ENCODE data around the gene FBXO5.

Gene FBXO5

GRCh38 chr6:152980656-152981055, 2.2 kb downstream of the FBXO5 start:
- peaks cover 46% of the 10 kb centered on the region for H3K36me3 ChIP-seq (replicated peaks; ENCODE audit: low read depth, low read length)
- no peak for TF ChIP-seq EZH2phosphoT487 (IDR thresholded peaks at IDR 0.05; ENCODE audit: low read depth)
- TF ChIP-seq CTCF (IDR thresholded peaks at IDR 0.05; ENCODE audit: low read depth, low read length), result no peak
- peaks cover 62% of the 10 kb centered on the region for H4K20me1 ChIP-seq (ENCODE audit: insufficient read depth, low read length)
- no peaks in the 10 kb centered on the region for H3K9me3 ChIP-seq (ENCODE audit: insufficient read depth, low read length)
- H3K27me3 ChIP-seq (ENCODE audit: low read depth, low read length), result no peaks in the 10 kb centered on the region
- H2AFZ ChIP-seq (ENCODE audit: low read depth, low read length), result no peak overlapping the region
- peaks cover 92% of the 10 kb centered on the region for H3K79me2 ChIP-seq (ENCODE audit: low read length)
- H3K27ac ChIP-seq (ENCODE audit: low read length), result no peak overlapping the region
- peak overlapping the region; percentile 87 for H3K4me2 ChIP-seq (ENCODE audit: low read length)
- H3K4me1 ChIP-seq (ENCODE audit: low read length), result peaks cover 21% of the 10 kb centered on the region
- H3K4me3 ChIP-seq (ENCODE audit: low read length), result peak overlapping the region; percentile 99
- H3K9ac ChIP-seq (ENCODE audit: low read length), result peak overlapping the region; percentile 89

DNA sequence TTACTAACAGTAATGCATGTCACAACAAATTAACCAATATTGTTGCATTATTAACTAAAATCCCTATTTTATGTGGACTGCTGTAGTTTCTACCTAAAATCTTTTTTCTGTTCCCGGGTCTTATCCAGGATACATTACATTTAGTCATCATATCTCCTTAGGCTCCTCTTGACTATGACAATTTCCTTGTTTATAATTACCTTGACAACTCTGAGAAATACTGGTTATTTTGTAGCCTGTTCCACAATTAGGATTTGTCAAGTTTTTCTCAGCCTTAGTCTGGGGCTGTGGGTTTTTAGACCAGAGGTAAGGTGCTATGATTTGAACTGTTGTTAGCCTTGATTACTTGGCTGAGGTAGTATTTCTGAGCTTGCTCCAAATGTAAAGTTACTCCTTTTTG, 3.7 kb downstream of the FBXO5 start:
- Histone ChIP-seq H3K9me3 (ENCODE audit: insufficient read depth, low read length) (no peaks in the 10 kb centered on the region; the same call in 1 of the 2 replicates), H2AFZ (ENCODE audit: low read depth, low read length) (no peak overlapping the region), H3K4me1 (ENCODE audit: low read length) (peaks cover 14% of the 10 kb centered on the region; the same call in 1 of the 2 replicates), H3K79me2 (ENCODE audit: low read length) (peaks cover 92% of the 10 kb centered on the region), H3K36me3 (replicated peaks; ENCODE audit: low read depth, low read length) (peaks cover 57% of the 10 kb centered on the region), H4K20me1 (ENCODE audit: insufficient read depth, low read length) (peaks cover 65% of the 10 kb centered on the region), H3K9ac (ENCODE audit: low read length) (no peak overlapping the region), H3K4me2 (ENCODE audit: low read length) (no peak overlapping the region), H3K27ac (ENCODE audit: low read length) (no peak overlapping the region), H3K27me3 (ENCODE audit: low read depth, low read length) (no peaks in the 10 kb centered on the region), H3K4me3 (ENCODE audit: low read length) (no peak overlapping the region)
- no peak for TF ChIP-seq EZH2phosphoT487 (IDR thresholded peaks at IDR 0.05; ENCODE audit: low read depth)
- no peak for TF ChIP-seq CTCF (IDR thresholded peaks at IDR 0.05; ENCODE audit: low read depth, low read length)

DNA sequence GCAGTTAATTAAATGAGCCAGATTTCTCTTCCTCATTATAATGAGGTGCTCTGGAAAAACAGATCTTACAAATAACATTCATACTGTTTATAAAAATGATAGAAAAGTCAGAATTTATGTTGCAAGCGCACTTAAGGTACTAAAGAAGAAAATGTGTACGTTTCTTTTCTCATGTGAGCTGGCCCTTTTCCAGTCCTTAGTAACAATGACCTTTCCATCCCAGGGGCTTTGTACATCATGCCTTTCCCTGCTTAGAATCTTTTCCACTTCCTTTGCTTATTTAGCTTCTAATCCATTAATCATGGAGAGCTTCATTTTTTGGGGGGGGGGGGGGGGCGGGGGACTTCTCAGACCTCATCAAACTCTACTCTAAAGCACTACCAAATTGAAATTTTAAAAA, 4.8 kb downstream of the FBXO5 start:
- Histone ChIP-seq H3K9ac (ENCODE audit: low read length) (no peak overlapping the region), H3K4me2 (ENCODE audit: low read length) (no peak overlapping the region), H3K27me3 (ENCODE audit: low read depth, low read length) (no peaks in the 10 kb centered on the region), H3K27ac (ENCODE audit: low read length) (no peak overlapping the region), H2AFZ (ENCODE audit: low read depth, low read length) (no peak overlapping the region), H3K36me3 (replicated peaks; ENCODE audit: low read depth, low read length) (peaks cover 67% of the 10 kb centered on the region), H3K79me2 (ENCODE audit: low read length) (peaks cover 97% of the 10 kb centered on the region), H3K9me3 (ENCODE audit: insufficient read depth, low read length) (no peaks in the 10 kb centered on the region; the same call in 1 of the 2 replicates), H3K4me1 (ENCODE audit: low read length) (peaks cover 14% of the 10 kb centered on the region; the same call in 1 of the 2 replicates), H4K20me1 (ENCODE audit: insufficient read depth, low read length) (peaks cover 74% of the 10 kb centered on the region), H3K4me3 (ENCODE audit: low read length) (no peak overlapping the region)
- no peak for TF ChIP-seq CTCF (IDR thresholded peaks at IDR 0.05; ENCODE audit: low read depth, low read length)
- TF ChIP-seq EZH2phosphoT487 (IDR thresholded peaks at IDR 0.05; ENCODE audit: low read depth), result no peak

DNA sequence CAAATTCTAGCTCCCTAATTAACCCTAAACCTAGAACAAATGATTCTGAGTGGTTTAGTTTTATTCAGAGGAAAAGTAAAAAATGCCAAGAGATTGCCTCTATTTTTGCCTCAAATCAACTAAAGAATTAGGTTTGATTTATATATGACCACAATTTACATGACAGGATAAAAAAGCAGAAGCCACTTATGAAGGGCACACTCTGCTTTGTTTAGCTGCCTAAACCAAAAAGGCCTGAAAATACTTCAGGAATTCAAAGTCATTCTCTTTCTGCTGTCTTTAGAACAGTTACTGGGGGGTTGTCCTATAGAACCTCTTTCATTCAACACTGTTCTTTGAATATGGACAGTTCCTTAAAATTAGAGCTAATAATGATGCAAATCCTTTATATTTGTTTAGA, 5.3 kb downstream of the FBXO5 start:
- H2AFZ ChIP-seq (ENCODE audit: low read depth, low read length), result no peak overlapping the region
- peaks cover 14% of the 10 kb centered on the region; the same call in 1 of the 2 replicates for H3K4me1 ChIP-seq (ENCODE audit: low read length)
- TF ChIP-seq CTCF (IDR thresholded peaks at IDR 0.05; ENCODE audit: low read depth, low read length) (no peak), EZH2phosphoT487 (IDR thresholded peaks at IDR 0.05; ENCODE audit: low read depth) (no peak)

More for the DNA sequence above, 5.3 kb downstream of the FBXO5 start:
- no peak overlapping the region for H3K4me2 ChIP-seq (ENCODE audit: low read length)
- peaks cover 94% of the 10 kb centered on the region for H3K79me2 ChIP-seq (ENCODE audit: low read length)
- peaks cover 77% of the 10 kb centered on the region for H4K20me1 ChIP-seq (ENCODE audit: insufficient read depth, low read length)
- no peak overlapping the region for H3K9ac ChIP-seq (ENCODE audit: low read length)
- H3K36me3 ChIP-seq (replicated peaks; ENCODE audit: low read depth, low read length), result peaks cover 72% of the 10 kb centered on the region
- H3K27ac ChIP-seq (ENCODE audit: low read length), result no peak overlapping the region
- H3K27me3 ChIP-seq (ENCODE audit: low read depth, low read length), result no peaks in the 10 kb centered on the region
- H3K9me3 ChIP-seq (ENCODE audit: insufficient read depth, low read length), result no peaks in the 10 kb centered on the region; the same call in 1 of the 2 replicates
- no peak overlapping the region for H3K4me3 ChIP-seq (ENCODE audit: low read length)

Measured in OCI-LY3 (cell line).